DOHH2 (cell line): Measurements from ENCODE around the gene ALKBH8.
"Not testable (repeated sequence)": the region's sequence is repeated elsewhere in the genome, so short reads cannot be mapped to it uniquely, and the experiment has no call there.

ENCODE experiments used
- H3F3A ChIP-seq: fragments of 200-600 bp; sonication (generic), shearing (Covaris generic); 2 replicates; pipeline ENCODE4 v1.6.0; 2016; ENCODE audit warnings: antibody characterized with exemption, mild to moderate bottlenecking; ENCODE audit not compliant: control insufficient read depth, insufficient read depth
- H3K27ac ChIP-seq: fragments of 200-600 bp; sonication (generic); 2 replicates; pipeline ENCODE4 v1.5.1; 2014; ENCODE audit warnings: low read depth, mild to moderate bottlenecking, low read length, moderate library complexity
- H3K27me3 ChIP-seq: fragments of 200-600 bp; sonication (generic); 2 replicates; pipeline ENCODE4 v1.6.1; 2014; ENCODE audit warnings: mild to moderate bottlenecking, low read length, mixed read lengths; ENCODE audit not compliant: control insufficient read depth
- H3K36me3 ChIP-seq: fragments of 200-600 bp; sonication (generic); 2 replicates; pipeline ENCODE4 v1.6.1; 2014; ENCODE audit warnings: mild to moderate bottlenecking, low read length, moderate library complexity, mixed read lengths; ENCODE audit not compliant: control insufficient read depth
- H3K4me1 ChIP-seq: fragments of 200-600 bp; sonication (generic); 2 replicates; pipeline ENCODE4 v1.6.1; 2014; ENCODE audit warnings: mild to moderate bottlenecking, low read length, mixed read lengths; ENCODE audit not compliant: control insufficient read depth
- H3K4me2 ChIP-seq: fragments of 200-600 bp; sonication (generic); 2 replicates; pipeline ENCODE4 v1.6.0; 2014; ENCODE audit warnings: mild to moderate bottlenecking, low read length, moderate library complexity
- H3K4me3 ChIP-seq: fragments of 200-600 bp; sonication (generic); 2 replicates; pipeline ENCODE4 v1.5.1; 2014; ENCODE audit warnings: mild to moderate bottlenecking, low read length, mixed read lengths
- H3K79me2 ChIP-seq: fragments of 200-600 bp; sonication (generic); 2 replicates; pipeline ENCODE4 v1.6.1; 2014; ENCODE audit warnings: mild to moderate bottlenecking, low read length, mixed read lengths; ENCODE audit not compliant: control insufficient read depth
- H3K9me2 ChIP-seq: fragments of 200-600 bp; sonication (generic); replicated peaks from 2 replicates; pipeline ENCODE4 v1.6.1; 2014; ENCODE audit warnings: mild to moderate bottlenecking, low read length, mixed read lengths; ENCODE audit not compliant: control insufficient read depth
- H3K9me3 ChIP-seq: fragments of 200-600 bp; sonication (generic); 2 replicates; pipeline ENCODE4 v1.6.1; 2014; ENCODE audit warnings: antibody characterized with exemption, low read length, mixed read lengths; ENCODE audit not compliant: control insufficient read depth, insufficient read depth
- H4K20me1 ChIP-seq: fragments of 200-600 bp; sonication (generic); 2 replicates; pipeline ENCODE4 v1.6.0; 2014; ENCODE audit warnings: low read depth, mild to moderate bottlenecking, antibody characterized with exemption, low read length, moderate library complexity; ENCODE audit not compliant: control insufficient read depth, insufficient read depth
- EZH2phosphoT487 ChIP-seq: fragments of 200-600 bp; sonication (generic); IDR thresholded peaks from 2 replicates; pipeline ENCODE4 v1.6.1; 2017; ENCODE audit warnings: borderline replicate concordance, mild to moderate bottlenecking, antibody characterized with exemption, low read length, moderate library complexity, mixed read lengths
- TF ChIP-seq, protein P1 (sequence below): fragments of 200-600 bp; sonication (generic); IDR thresholded peaks from one replicate; pipeline ENCODE4 v1.5.1; 2014; ENCODE audit warnings: antibody characterized with exemption, mild to moderate bottlenecking, low read depth, low read length; ENCODE audit not compliant: poor library complexity, severe bottlenecking

The ALKBH8 gene

DNA sequence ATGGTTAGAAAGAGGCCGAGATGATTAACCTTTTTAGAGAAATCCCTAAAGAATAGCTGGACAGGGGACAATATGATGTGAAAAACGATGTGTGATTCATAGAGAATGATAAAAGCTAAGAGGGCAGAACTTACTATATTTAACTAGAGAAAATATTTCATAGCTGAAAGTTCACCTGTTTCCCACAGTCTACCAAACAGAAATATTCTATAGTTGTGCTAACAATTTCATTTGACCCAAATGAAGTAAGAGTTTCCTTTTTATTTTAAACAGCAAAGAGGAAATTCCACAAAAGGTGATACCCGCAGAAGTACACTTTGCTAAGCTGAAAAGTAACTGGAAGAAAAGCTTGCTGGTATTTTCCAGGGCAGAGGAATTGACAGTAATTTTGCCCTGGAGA, 26.7 kb downstream of the ALKBH8 start:
- H3K4me3 ChIP-seq, result no peak overlapping the region
- H3K27ac ChIP-seq, result no peak overlapping the region
- H4K20me1 ChIP-seq, result no peaks in the 10 kb centered on the region
- H3K9me2 ChIP-seq, result no peaks in the 10 kb centered on the region
- H3K4me2 ChIP-seq, result no peak overlapping the region
- no peaks in the 10 kb centered on the region for H3F3A ChIP-seq
- no peak for TF ChIP-seq EZH2phosphoT487
- TF ChIP-seq, protein P1, sequence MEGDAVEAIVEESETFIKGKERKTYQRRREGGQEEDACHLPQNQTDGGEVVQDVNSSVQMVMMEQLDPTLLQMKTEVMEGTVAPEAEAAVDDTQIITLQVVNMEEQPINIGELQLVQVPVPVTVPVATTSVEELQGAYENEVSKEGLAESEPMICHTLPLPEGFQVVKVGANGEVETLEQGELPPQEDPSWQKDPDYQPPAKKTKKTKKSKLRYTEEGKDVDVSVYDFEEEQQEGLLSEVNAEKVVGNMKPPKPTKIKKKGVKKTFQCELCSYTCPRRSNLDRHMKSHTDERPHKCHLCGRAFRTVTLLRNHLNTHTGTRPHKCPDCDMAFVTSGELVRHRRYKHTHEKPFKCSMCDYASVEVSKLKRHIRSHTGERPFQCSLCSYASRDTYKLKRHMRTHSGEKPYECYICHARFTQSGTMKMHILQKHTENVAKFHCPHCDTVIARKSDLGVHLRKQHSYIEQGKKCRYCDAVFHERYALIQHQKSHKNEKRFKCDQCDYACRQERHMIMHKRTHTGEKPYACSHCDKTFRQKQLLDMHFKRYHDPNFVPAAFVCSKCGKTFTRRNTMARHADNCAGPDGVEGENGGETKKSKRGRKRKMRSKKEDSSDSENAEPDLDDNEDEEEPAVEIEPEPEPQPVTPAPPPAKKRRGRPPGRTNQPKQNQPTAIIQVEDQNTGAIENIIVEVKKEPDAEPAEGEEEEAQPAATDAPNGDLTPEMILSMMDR, result no peak
- no peaks in the 10 kb centered on the region for H3K79me2 ChIP-seq
- H3K9me3 ChIP-seq, result no peaks in the 10 kb centered on the region
- H3K4me1 ChIP-seq, result no peaks in the 10 kb centered on the region
- H3K27me3 ChIP-seq, result no peaks in the 10 kb centered on the region
- H3K36me3 ChIP-seq, result peaks cover 22% of the 10 kb centered on the region

DNA sequence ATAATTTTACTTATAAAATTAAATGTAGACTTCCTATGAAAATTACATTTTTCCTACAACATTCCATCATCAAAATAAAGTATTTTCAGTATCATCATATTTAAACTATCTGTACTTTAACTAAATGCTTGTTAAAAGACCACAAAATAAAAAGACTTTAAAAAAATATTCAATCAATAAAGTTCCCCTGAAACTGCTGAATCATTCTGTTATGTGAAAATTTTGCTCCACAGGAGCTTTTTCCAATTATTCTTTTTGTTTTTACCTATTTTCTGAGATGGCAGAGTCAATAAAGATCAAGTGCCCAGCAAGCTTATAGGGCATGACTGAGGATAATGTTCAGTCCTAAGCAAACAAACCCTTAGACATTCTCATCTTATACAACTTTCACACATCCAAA, 27.3 kb downstream of the ALKBH8 start:
- H3K27ac ChIP-seq, result no peak overlapping the region
- peaks cover 22% of the 10 kb centered on the region for H3K36me3 ChIP-seq
- H3K27me3 ChIP-seq, result no peaks in the 10 kb centered on the region
- no peaks in the 10 kb centered on the region for H3F3A ChIP-seq
- H3K9me2 ChIP-seq, result no peaks in the 10 kb centered on the region
- no peaks in the 10 kb centered on the region for H3K9me3 ChIP-seq
- TF ChIP-seq EZH2phosphoT487, result no peak
- TF ChIP-seq, protein P1, result no peak
- no peaks in the 10 kb centered on the region for H4K20me1 ChIP-seq
- no peaks in the 10 kb centered on the region for H3K4me1 ChIP-seq
- no peak overlapping the region for H3K4me3 ChIP-seq
- no peak overlapping the region for H3K4me2 ChIP-seq
- H3K79me2 ChIP-seq, result no peaks in the 10 kb centered on the region

DNA sequence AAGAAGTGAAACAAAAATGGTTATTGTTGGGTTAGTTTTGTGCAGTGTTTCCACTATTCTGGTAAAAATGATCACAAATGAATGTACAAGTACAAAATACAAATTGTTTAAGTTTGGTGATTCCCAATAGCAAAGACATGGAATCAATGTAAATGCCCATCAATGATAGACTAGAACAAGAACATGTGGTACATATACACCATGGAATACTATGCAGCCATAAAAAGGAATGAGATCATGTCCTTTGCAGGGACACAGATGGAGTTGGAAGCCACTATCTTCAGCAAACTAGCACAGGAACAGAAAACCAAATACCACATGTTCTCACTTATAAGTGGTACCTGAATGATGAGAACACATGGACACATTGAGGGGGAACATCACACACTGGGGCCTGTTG, 28.4 kb downstream of the ALKBH8 start:
- not testable (repeated sequence) for H3K27ac ChIP-seq, H3F3A ChIP-seq, H3K4me1 ChIP-seq, H3K4me3 ChIP-seq, H3K79me2 ChIP-seq, H3K9me3 ChIP-seq, H3K27me3 ChIP-seq, H4K20me1 ChIP-seq, H3K9me2 ChIP-seq, H3K4me2 ChIP-seq
- peaks cover 25% of the 10 kb centered on the region for H3K36me3 ChIP-seq

DNA sequence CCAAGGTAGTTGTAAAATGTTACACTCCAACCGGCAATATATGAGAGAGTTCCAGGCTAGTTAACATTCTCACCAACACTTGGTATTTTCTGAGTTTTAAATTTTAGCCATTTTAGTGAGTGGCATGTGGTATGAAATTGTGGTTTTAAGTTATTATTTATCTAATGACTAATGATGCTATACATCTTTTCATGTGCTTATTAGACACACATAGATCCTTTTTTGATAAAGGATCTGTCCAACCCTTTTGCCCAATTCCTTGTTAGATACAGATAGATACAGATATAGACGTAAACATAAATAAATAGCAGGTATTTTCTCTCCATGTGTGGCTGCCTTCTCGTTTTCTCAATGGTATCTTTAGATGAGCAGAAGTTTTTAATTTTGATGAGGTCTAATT, 39.3 kb downstream of the ALKBH8 start:
- H3K4me3 ChIP-seq, result no peak overlapping the region
- no peak overlapping the region for H3K4me2 ChIP-seq
- TF ChIP-seq, protein P1, result no peak
- TF ChIP-seq EZH2phosphoT487, result no peak

More for the DNA sequence above, 39.3 kb downstream of the ALKBH8 start:
- no peaks in the 10 kb centered on the region for H3K79me2 ChIP-seq
- H3K4me1 ChIP-seq, result no peaks in the 10 kb centered on the region
- no peaks in the 10 kb centered on the region for H3K9me2 ChIP-seq
- peaks cover 26% of the 10 kb centered on the region for H3K36me3 ChIP-seq
- no peaks in the 10 kb centered on the region for H3F3A ChIP-seq
- H3K27me3 ChIP-seq, result no peaks in the 10 kb centered on the region
- H3K9me3 ChIP-seq, result peaks cover 8% of the 10 kb centered on the region
- no peak overlapping the region for H3K27ac ChIP-seq
- H4K20me1 ChIP-seq, result no peaks in the 10 kb centered on the region
